GM12878 (cell line): ENCODE results near the gene MAD1L1. TPM values are rescaled to one million over a fixed set of nuclear protein-coding genes. Genes with fewer than 3 reads are reported as not detected.

Experiments
- ATAC-seq: fragments of 200-7000 bp; cut with Tn5 transposase; 3 replicates; pipeline ENCODE4 v1.9.1; 2020; ENCODE audit warnings: mild to moderate bottlenecking, moderate library complexity
- BruUV-seq: library from RNA; stranded (reverse); fragments of 400-500 nt; replicated peaks from 2 replicates; lab custom pipeline; 2021; lab: Mats Ljungman, UMichigan
- CTCF ChIA-PET: fragments of 300-600 bp; sonication (Branson Sonifier 250); formaldehyde crosslinking; extraction: SDS; loops from one replicate; lab custom pipeline; 2021; ENCODE audit warnings: inconsistent platforms; lab: Yijun Ruan, JAX
- POLR2A ChIA-PET: fragments of 350-600 bp; formaldehyde crosslinking; extraction: SDS; loops from one replicate; lab custom pipeline; 2021; ENCODE audit warnings: inconsistent platforms; lab: Charles Lee
- RAD21 ChIA-PET: fragments of 300-600 bp; sonication (Branson Sonifier 250); formaldehyde crosslinking; loops from one replicate; lab custom pipeline; 2023; ENCODE audit warnings: antibody characterized with exemption; ENCODE audit not compliant: unreplicated experiment; lab: Charles Lee
- SMC1A ChIA-PET: fragments of 300-600 bp; sonication (Branson Sonifier 250); formaldehyde crosslinking; loops from one replicate; lab custom pipeline; 2023; ENCODE audit not compliant: unreplicated experiment, uncharacterized antibody; lab: Charles Lee
- DNase-seq: peaks from one replicate; pipeline ENCODE4 v3.0.0-alpha.2; 2011; ENCODE audit warnings: low read depth, low spot score
- FAIRE-seq: peaks from 3 replicates; lab custom pipeline; 2011; peaks lifted over from hg19 to GRCh38; lab: Jason Lieb, UNC
- H2AFZ ChIP-seq: 2 replicates; pipeline ENCODE4 v1.6.0; 2011; ENCODE audit warnings: low read depth, low read length, control low read depth; ENCODE audit not compliant: control insufficient read depth
- H3K27ac ChIP-seq: 2 replicates; pipeline ENCODE4 v1.5.1; 2011; ENCODE audit warnings: control low read depth; ENCODE audit not compliant: control insufficient read depth, insufficient read depth
- H3K27me3 ChIP-seq, 2 experiments: replicated peaks in 1 of 2; 2 replicates each; pipeline versions ENCODE4 v1.6.0 to v1.6.1; 2011; ENCODE audit warnings: low read length in 1 of 2; ENCODE audit not compliant: control insufficient read depth in 2 of 2, insufficient read depth in 2 of 2
- H3K36me3 ChIP-seq, 2 experiments: 2 replicates each; pipeline ENCODE4 v1.5.1; 2011; ENCODE audit warnings: low read length in 1 of 2; ENCODE audit not compliant: control insufficient read depth in 2 of 2, insufficient read depth in 2 of 2
- H3K4me1 ChIP-seq: 2 replicates; pipeline ENCODE4 v1.6.1; 2011; ENCODE audit warnings: mild to moderate bottlenecking, low read length, moderate library complexity, mixed read lengths; ENCODE audit not compliant: control insufficient read depth, insufficient read depth
- H3K4me2 ChIP-seq: 2 replicates; pipeline ENCODE4 v1.6.0; 2011; ENCODE audit warnings: control low read depth; ENCODE audit not compliant: control insufficient read depth, insufficient read depth
- H3K4me3 ChIP-seq: fragments of 200-600 bp; sonication (generic); 2 replicates; pipeline ENCODE4 v1.5.1; 2016
- H3K79me2 ChIP-seq: 2 replicates; pipeline ENCODE4 v1.6.0; 2011; ENCODE audit warnings: low read length; ENCODE audit not compliant: control insufficient read depth, insufficient read depth
- H3K9ac ChIP-seq: 2 replicates; pipeline ENCODE4 v1.8.0; 2011; ENCODE audit warnings: low read length, control low read depth, mixed read lengths; ENCODE audit not compliant: control insufficient read depth, insufficient read depth
- H3K9me3 ChIP-seq: replicated peaks from 3 replicates; pipeline ENCODE4 v1.5.1; 2011; ENCODE audit warnings: mild to moderate bottlenecking, low read length; ENCODE audit not compliant: control insufficient read depth, insufficient read depth
- H4K20me1 ChIP-seq: 2 replicates; pipeline ENCODE4 v1.6.0; 2011; ENCODE audit not compliant: control insufficient read depth, insufficient read depth
- CHD2 ChIP-seq: IDR thresholded peaks from 2 replicates; pipeline ENCODE4 v1.6.1; 2011; ENCODE audit warnings: low read depth, low read length, improper control_type of control experiment, borderline replicate concordance
- IRF4 ChIP-seq: IDR thresholded peaks from 2 replicates; pipeline ENCODE4 v1.6.1; 2011; ENCODE audit warnings: low read depth, low read length
- MTA3 ChIP-seq: IDR thresholded peaks from 2 replicates; pipeline ENCODE4 v1.6.1; 2012; ENCODE audit warnings: low read length, inconsistent platforms, borderline replicate concordance
- MYB ChIP-seq: fragments of 150-350 bp; IDR thresholded peaks from 2 replicates; pipeline ENCODE4 v1.6.1; 2014; ENCODE audit warnings: mild to moderate bottlenecking, low read depth, low read length, borderline replicate concordance
- NFYB ChIP-seq: IDR thresholded peaks from 2 replicates; pipeline ENCODE4 v1.6.1; 2011; ENCODE audit warnings: low read depth, mild to moderate bottlenecking, low read length, improper control_type of control experiment, moderate library complexity; ENCODE audit not compliant: insufficient read depth
- RAD51 ChIP-seq: fragments of 450-650 bp; IDR thresholded peaks from 2 replicates; pipeline ENCODE4 v1.6.1; 2016; ENCODE audit warnings: moderate library complexity, mild to moderate bottlenecking, inconsistent platforms
- RCOR1 ChIP-seq: conservative IDR thresholded peaks from 2 replicates; pipeline ENCODE4 v1.6.1; 2012; ENCODE audit warnings: low read depth, low read length, improper control_type of control experiment
- SMARCA5 ChIP-seq: fragments of 450-650 bp; IDR thresholded peaks from 2 replicates; pipeline ENCODE4 v1.6.1; 2017; ENCODE audit warnings: mild to moderate bottlenecking
- TARDBP ChIP-seq: IDR thresholded peaks from 2 replicates; pipeline ENCODE4 v1.6.1; 2016; ENCODE audit warnings: borderline replicate concordance
- ZSCAN29 ChIP-seq: fragments of 450-650 bp; IDR thresholded peaks from 2 replicates; pipeline ENCODE4 v1.6.1; 2017; ENCODE audit warnings: mild to moderate bottlenecking, moderate library complexity
- WGBS: methylation state at CpG from one replicate; pipeline ENCODE4 v1.1.6; 2016; ENCODE audit warnings: low lambda C conversion rate; ENCODE audit not compliant: insufficient replicate concordance, insufficient coverage; ENCODE audit errors: missing lambda C conversion rate; 5-methylcytosine and 5-hydroxymethylcytosine counted together
- in situ Hi-C: fragments of 300-500 bp; cut with MboI; formaldehyde crosslinking; loops from 9 replicates; pipeline ENCODE4 v1.14.3; 2018; ENCODE audit warnings: mixed read lengths
- intact Hi-C: fragments of 100-400 bp; cut with micrococcal nuclease; formaldehyde crosslinking; loops from one replicate; pipeline ENCODE4 v1.14.2; 2022; ENCODE audit not compliant: unreplicated experiment
- polyA plus RNA-seq, 11 experiments: library from polyadenylated mRNA; depleted of rRNA in 4 of 11; unstranded in 6 of 11; stranded (reverse) in 5 of 11; fragments of >200 nt; fragmentation: Nextera tagmentation in 4 of 11; fragmentation: Illumina TruSeq in 1 of 11; extraction: Ambion mirVana in 4 of 11; extraction: Trizol in 1 of 11; gene quantifications; 1 replicate in 1 of 11; 2 replicates in 10 of 11; pipeline versions ENCODE4 v1.2.1 to v1.2.3, GENCODE V29; 2011 to 2016; ENCODE audit warnings: inconsistent platforms in 2 of 11, missing spikeins in 2 of 11, low read depth in 1 of 11
- total RNA-seq, 4 experiments: library from RNA; depleted of rRNA in 3 of 4; stranded (reverse); fragments of >200 nt in 3 of 4; fragmentation: Illumina TruSeq in 1 of 4; extraction: Trizol in 1 of 4; gene quantifications; 2 replicates each; pipeline versions ENCODE4 v1.2.1 to v1.2.3, GENCODE V29; 2013 to 2021

The MAD1L1 gene
- total and polyA plus RNA-seq, 10 of the 15 experiments (the other 5 are each of a cell fraction or from before 2014, with no cell fraction given): 2.2 to 76.8 (median 38.3) TPM

- Histone ChIP-seq H3K36me3 (peaks cover 7 to 15% of the 10 kb centered on the region in 2 experiments; a peak in 3 of 4 replicates), H3K9ac (no peak overlapping the region), H3K27ac (no peak overlapping the region), H3K4me1 (no peaks in the 10 kb centered on the region), H4K20me1 (no peaks in the 10 kb centered on the region; the same call in 1 of the 2 replicates), H3K4me2 (no peak overlapping the region), H3K4me3 (no peak overlapping the region), H3K79me2 (peaks cover 26% of the 10 kb centered on the region), H3K9me3 (no peaks in the 10 kb centered on the region), H3K27me3 (no peaks in the 10 kb centered on the region), H2AFZ (no peak overlapping the region)
- TF ChIP-seq SMARCA5: no peak
- no peak for TF ChIP-seq MTA3
- RAD21 ChIA-PET: no interaction called here
- intact Hi-C loops (no loop called here), in situ Hi-C loops (no loop called here)
- no peak for ATAC-seq
- CTCF ChIA-PET: no interaction called here
- BruUV-seq: no TSS peak
- no peak for DNase-seq
- POLR2A ChIA-PET: no interaction called here
- no peak for FAIRE-seq
- SMC1A ChIA-PET: interaction anchor here (0.7 to 1.4 kb wide), 6 partner anchors 14 to 241 kb away, joined by 3 to 4 read pairs (median 4); no protein-coding TSS in a partner anchor
- 86% methylated on average over 4 of the region's 4 CpGs for WGBS
Observed at GRCh38 chr7:2279896-2280295, 47.2 kb upstream of the MAD1L1 start.

GRCh38 chr7:2278026-2278425 lies 45.3 kb upstream of the MAD1L1 start:
- Histone ChIP-seq H3K4me3 (no peak overlapping the region), H3K27ac (no peak overlapping the region), H3K4me1 (no peaks in the 10 kb centered on the region), H3K4me2 (no peak overlapping the region), H3K79me2 (peaks cover 16% of the 10 kb centered on the region), H3K27me3 (no peaks in the 10 kb centered on the region), H3K9me3 (no peaks in the 10 kb centered on the region), H3K36me3 (peaks cover 4 to 26% of the 10 kb centered on the region in 2 experiments; a peak in 3 of 4 replicates), H4K20me1 (no peaks in the 10 kb centered on the region; the same call in 1 of the 2 replicates), H2AFZ (no peak overlapping the region), H3K9ac (no peak overlapping the region)
- TF ChIP-seq NFYB (no peak), CHD2 (no peak), ZSCAN29 (no peak), IRF4 (no peak), TARDBP (no peak), RCOR1 (no peak), RAD51 (no peak), MYB (no peak)
- BruUV-seq: no TSS peak
- in situ Hi-C loops (no loop called here), intact Hi-C loops (no loop called here)
- ATAC-seq: no peak
- FAIRE-seq: no peak
- 92% methylated on average over 11 of the region's 11 CpGs for WGBS
- POLR2A ChIA-PET: no interaction called here
- CTCF ChIA-PET: no interaction called here
- RAD21 ChIA-PET: no interaction called here
- DNase-seq: no peak
- SMC1A ChIA-PET: no interaction called here
